AML-193 (cell line): Measurements from ENCODE around the gene ELP5.

Source experiments
- DNase-seq, 2 experiments: peaks; one replicate each; lab custom pipeline; 2025; lab: John Stamatoyannopoulos, UW

Gene ELP5

DNA sequence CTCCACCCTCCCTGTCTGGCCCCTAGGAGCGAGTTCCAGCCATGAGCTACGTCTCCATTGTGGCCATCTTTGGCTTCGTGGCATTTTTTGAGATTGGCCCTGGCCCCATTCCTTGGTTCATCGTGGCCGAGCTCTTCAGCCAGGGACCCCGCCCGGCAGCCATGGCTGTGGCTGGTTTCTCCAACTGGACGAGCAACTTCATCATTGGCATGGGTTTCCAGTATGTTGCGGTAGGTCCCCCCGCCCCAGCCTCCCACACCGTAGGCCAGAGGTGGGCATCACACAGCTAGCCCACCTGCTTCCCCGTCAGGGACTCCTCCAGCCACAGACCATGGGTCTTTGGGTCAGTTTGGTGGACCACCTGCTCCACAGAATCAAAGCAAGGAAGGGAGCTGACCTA, 33.7 kb downstream of the ELP5 start:
- no peak for DNase-seq

- DNase-seq: no peak
Measured at GRCh38 chr17:7289256-7290032, 37.4 kb downstream of the ELP5 start.

GRCh38 chr17:7290166-7290565, 38.2 kb downstream of the ELP5 start:
- DNase-seq: no peak

GRCh38 chr17:7290685-7291084, 38.7 kb downstream of the ELP5 start:
- no peak for DNase-seq

DNA sequence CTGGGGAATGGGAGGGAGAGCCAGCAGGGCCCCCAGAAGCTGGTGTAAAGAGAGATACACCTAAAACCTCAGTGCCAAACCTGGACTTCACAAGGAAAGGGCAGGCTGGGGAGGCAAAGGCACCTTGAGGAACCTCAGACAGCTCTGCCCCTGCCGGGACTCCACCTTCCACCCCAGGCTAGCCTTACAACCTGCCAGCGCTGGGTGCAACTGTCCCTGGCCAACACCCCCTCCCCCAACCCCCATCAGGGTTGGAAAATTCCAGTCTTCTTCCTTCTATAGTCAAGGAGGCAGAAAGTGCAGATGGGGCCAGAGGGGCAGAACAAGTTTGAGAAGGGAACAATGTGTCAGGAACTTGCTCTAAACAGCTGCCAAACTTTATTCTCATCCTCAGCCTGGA, 40.2 kb downstream of the ELP5 start:
- no peak for DNase-seq

DNA sequence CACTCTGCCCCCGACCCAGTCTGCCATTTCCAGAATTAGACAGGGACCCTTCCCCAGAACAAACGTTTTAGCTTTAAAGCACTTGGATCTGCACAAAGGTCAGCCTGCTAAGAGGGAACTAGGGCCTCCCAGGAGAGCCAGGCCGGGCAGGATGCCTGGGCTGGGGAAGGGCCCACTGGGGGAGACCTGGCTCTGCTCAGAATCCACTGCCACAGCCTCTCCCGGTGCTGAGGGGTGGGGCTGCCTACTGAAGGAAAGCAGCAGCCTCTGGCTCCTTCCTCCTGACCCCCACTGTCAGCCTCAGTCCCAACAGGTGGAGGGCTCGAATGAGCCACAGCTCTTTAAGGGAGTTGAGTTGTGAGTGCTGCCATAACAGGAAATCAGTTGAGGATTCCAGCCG, 40.7 kb downstream of the ELP5 start:
- no peak for DNase-seq

- no peak for DNase-seq
Measured at GRCh38 chr17:7293159-7293558, 41.1 kb downstream of the ELP5 start.

DNA sequence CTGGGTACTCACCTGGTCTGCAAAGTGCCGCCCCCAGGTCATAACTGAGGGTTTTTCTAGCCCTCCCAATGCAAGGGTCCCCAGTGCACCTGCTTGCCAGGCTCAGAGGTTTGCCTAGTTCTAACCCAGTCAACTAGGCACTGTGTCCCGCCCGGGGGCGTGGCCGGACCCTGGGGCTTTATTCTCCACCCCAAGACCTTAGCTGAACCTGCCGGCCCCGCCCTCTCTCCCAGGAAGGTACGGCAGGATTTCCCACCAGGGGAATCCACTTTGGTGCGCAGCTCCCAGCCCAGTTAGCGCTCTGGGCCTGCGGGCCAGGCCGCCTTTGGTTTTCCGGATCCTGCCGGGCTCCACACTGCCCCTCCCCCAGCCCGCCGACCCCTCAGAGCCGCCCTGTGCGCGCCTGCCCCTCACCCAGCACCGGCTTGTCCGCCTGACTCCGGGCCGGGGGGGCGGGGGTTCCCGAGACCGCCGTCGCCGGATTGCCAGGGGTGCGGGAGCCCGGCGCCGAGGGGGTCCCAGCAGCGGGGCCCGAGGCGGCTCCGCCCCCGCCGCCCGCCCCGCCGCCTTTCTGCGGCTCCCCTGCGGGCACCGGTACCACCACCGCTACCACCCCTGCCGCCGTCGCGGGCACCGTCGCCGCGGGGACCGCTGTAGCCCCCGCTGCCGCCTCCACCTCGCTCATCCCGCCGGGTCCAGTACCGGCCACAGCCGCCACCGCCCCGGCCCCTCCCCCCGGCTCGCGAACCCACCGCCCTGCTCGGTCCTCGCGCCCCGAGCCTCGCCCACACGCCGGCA, 42.0 kb downstream of the ELP5 start:
- no peak for DNase-seq

DNA sequence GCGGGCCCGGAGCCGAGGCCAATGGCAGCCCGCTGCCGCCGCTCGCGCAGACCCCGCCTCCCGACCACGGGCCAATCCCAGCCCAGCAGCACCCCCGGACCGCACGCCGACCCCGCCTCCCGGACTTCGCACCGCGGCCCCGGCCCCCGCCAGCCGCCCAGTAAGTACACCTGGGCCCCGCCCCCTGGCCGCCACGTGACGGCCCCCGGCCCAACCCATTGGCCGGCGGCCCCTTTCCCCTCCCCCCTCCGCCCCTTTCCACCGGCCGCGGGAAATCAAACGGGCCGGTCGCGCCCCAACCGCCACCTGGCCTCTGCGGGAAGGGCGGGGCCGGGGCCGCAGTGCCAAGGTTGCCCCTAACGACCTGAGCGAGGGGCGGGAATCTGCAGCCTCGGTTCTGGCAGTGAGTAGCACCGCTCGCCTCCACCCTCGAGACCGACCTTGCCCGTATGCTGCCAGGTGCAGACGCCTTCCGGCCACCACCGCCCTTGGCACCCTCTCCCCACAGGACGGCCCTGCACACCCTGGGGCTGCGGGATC, 42.7 kb downstream of the ELP5 start, which contains the start of gene YBX2:
Gene YBX2 (minus strand): TSS at position 26 of the 540 bp plus-strand sequence. CDS start 139 bp downstream, outside the sequence.
- no peak for DNase-seq

- no peak for DNase-seq
Measured at GRCh38 chr17:7295230-7296180, 43.5 kb downstream of the ELP5 start.

DNA sequence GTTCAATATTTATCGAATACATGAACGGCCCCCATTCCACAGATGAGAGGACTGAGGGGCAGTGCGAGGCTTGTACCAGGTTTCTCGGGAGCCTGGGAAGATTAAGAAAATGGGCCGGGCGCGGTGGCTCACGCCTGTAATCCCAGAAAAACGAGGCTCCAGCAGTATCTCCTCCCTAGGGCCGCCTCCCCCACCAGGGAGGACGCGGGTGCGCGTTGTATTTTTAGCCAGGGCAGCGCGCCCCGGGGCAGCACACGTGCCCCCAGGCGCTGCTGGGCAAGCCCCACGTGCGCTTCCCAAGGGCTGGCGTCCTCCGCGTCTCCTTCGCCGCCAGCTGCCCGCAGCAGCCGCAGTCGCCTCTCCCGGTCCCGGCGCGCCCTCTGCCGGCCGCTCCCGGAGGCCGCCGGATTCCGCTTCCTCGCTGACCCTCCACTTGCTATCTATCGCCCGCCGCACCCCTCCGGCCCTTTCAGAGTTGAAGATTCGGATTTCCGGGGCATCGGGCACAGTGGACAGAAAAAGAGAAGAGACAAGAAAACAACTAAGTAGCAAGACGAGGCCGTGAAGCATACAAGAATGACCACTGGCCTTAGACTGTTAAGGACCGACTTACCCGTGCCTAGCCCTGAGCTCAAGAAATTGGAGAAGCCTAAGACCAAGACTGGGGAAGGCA, 44.3 kb downstream of the ELP5 start:
- DNase-seq: peak; percentile 44 to 52

DNA sequence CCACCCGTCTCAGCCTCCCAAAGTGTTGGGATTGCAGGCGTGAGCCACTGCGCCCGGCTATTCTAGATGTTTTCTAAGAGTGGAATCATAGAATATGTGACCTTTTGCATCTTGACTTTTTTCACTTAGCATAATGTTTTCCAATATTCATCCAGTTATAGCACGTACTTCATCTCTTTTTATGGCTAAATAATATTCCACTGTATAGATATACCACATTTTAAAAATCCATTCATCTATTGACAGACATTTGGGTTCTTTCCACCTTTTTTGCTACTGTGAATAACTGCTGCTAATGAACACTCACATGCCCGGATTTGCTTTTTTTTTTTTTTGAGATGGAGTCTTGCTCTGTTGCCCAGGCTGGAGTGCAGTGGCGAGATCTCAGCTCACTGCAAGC, 52.2 kb downstream of the ELP5 start:
- no peak for DNase-seq

- DNase-seq: peak; percentile 91 to 94
Measured at GRCh38 chr17:7306911-7307685, 55.1 kb downstream of the ELP5 start, which contains the start of gene EIF5A. EIF5A (plus strand) TSS chr17:7307628; CDS start chr17:7309636, 2,008 bp downstream.

- DNase-seq: no peak
Measured at GRCh38 chr17:7307686-7308624, 55.9 kb downstream of the ELP5 start.

DNA sequence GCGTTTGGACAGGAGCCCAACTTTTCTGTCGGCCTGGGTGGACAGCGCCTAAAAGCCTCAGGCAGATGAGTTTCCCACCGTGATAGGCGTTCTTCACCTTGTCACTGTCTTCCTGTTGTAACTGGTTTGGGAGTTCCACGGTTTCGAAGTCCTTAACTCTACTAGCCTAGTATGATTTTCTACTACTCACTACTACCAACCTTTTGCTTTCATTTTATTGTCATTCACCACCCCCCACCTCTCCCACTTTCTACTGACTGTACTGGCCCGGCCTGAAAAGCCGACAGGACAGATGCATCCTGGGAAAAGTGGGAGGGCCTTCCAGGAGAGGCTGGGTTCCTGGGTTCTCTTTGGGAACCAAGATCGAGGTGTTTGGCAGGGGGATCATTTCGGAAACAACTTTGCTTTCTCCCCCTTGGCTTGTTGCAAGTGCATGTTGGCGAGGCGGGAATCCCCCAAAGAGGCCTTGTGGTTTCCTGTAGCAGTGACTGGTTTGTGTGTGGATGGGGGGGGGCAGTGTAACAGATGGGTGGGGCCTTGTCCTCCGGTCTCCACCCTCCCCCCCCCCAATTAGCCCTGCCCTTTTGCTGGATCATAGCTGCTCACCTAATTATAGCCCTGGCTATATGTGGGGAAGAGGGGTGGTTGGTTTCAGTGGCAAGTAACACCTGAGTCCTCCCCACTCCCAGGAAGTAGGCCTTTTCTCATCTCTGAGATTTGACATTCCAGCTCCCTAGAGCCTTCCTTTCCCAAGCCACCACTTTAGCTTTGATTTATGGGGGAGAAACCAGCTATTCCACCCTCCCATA, 56.8 kb downstream of the ELP5 start:
- peak; percentile 15 to 42 for DNase-seq
